Measurements from ENCODE around the gene CST7. TPM values are rescaled to one million over a fixed set of nuclear protein-coding genes. Genes with fewer than 3 reads are reported as not detected.

Gene CST7
- polyA plus RNA-seq, 1 donor from 2014 or later: not detected

- no peak for TF ChIP-seq EZH2 (IDR thresholded peaks at IDR 0.05; ENCODE audit: borderline replicate concordance, insufficient read depth, low read length, poor library complexity, severe bottlenecking)
Observed at GRCh38 chr20:24950128-24950835, 1.2 kb downstream of the CST7 start (continued).

DNA sequence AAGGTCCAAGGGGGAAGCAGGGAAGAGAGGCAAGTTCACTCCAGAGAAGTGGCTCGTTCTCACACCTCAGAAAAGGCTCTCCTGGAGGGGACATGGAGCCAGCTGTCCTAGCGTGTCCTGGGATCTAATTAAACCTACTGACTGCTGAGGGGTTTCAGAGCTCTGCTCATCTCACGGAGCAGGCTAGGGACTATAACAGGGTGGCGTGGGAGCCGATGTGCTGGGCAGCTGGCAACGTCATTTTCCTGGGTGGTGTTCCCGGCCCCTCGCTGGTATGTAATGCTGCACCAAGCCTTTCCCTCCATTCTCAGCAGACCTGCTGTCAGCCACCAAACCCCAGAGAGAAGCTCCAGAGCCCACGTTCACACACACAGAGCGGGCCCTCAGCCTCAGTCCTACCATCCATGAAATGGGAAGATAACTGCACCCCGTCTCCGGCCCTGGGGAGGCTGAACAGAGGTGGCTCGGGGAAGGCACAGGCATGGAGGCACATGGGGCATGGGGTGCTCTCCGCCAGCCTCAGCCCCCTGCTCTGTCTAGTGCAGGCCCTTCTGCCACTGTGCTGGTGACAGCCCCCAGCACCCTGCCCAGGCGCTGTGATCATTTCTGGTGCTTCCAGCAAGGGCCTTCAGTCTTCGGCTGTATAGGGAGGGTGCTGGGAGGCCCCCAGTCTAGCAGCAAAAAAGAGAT lies 1.9 kb downstream of the CST7 start:
- H3K79me2 ChIP-seq (replicated peaks; ENCODE audit: insufficient read depth, low read length): no peaks in the 10 kb centered on the region
- H3K9ac ChIP-seq (ENCODE audit: low read length): no peak overlapping the region
- no peaks in the 10 kb centered on the region for H3K27me3 ChIP-seq (ENCODE audit: insufficient read depth, low read depth, low read length)
- TF ChIP-seq SMC3 (conservative IDR thresholded peaks at IDR 0.05; ENCODE audit: poor library complexity) (no peak), EZH2 (IDR thresholded peaks at IDR 0.05; ENCODE audit: borderline replicate concordance, insufficient read depth, low read length, poor library complexity, severe bottlenecking) (no peak), REST (IDR thresholded peaks at IDR 0.05; ENCODE audit: borderline replicate concordance) (no peak), MXI1 (conservative IDR thresholded peaks at IDR 0.05; ENCODE audit: poor library complexity, severe bottlenecking) (no peak), POLR2AphosphoS5 (IDR thresholded peaks at IDR 0.05) (no peak), RAD21 (conservative IDR thresholded peaks at IDR 0.05) (no peak), EP300 (conservative IDR thresholded peaks at IDR 0.05; ENCODE audit: poor library complexity, severe bottlenecking) (no peak), TAF1 (IDR thresholded peaks at IDR 0.05; ENCODE audit: low read depth) (no peak)
- TF ChIP-seq, protein P1, sequence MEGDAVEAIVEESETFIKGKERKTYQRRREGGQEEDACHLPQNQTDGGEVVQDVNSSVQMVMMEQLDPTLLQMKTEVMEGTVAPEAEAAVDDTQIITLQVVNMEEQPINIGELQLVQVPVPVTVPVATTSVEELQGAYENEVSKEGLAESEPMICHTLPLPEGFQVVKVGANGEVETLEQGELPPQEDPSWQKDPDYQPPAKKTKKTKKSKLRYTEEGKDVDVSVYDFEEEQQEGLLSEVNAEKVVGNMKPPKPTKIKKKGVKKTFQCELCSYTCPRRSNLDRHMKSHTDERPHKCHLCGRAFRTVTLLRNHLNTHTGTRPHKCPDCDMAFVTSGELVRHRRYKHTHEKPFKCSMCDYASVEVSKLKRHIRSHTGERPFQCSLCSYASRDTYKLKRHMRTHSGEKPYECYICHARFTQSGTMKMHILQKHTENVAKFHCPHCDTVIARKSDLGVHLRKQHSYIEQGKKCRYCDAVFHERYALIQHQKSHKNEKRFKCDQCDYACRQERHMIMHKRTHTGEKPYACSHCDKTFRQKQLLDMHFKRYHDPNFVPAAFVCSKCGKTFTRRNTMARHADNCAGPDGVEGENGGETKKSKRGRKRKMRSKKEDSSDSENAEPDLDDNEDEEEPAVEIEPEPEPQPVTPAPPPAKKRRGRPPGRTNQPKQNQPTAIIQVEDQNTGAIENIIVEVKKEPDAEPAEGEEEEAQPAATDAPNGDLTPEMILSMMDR (IDR thresholded peaks at IDR 0.05; ENCODE audit: poor library complexity, severe bottlenecking): no peak
- no peak overlapping the region for H3K4me2 ChIP-seq (ENCODE audit: low read length)
- H3K27ac ChIP-seq (ENCODE audit: low read length): no peak overlapping the region
- H3K4me3 ChIP-seq (ENCODE audit: low read length): no peak overlapping the region
- H3K9me3 ChIP-seq (ENCODE audit: low read length): no peaks in the 10 kb centered on the region
- no peak overlapping the region for H2AFZ ChIP-seq (ENCODE audit: low read depth, low read length)
- H4K20me1 ChIP-seq (ENCODE audit: insufficient read depth): no peaks in the 10 kb centered on the region
- no peaks in the 10 kb centered on the region for H3K9me2 ChIP-seq (ENCODE audit: insufficient read depth, low read length)
- no peaks in the 10 kb centered on the region for H3F3A ChIP-seq (ENCODE audit: insufficient read depth, low read length, poor library complexity, severe bottlenecking)
- no peaks in the 10 kb centered on the region for H3K36me3 ChIP-seq (ENCODE audit: insufficient read depth, low read length)

DNA sequence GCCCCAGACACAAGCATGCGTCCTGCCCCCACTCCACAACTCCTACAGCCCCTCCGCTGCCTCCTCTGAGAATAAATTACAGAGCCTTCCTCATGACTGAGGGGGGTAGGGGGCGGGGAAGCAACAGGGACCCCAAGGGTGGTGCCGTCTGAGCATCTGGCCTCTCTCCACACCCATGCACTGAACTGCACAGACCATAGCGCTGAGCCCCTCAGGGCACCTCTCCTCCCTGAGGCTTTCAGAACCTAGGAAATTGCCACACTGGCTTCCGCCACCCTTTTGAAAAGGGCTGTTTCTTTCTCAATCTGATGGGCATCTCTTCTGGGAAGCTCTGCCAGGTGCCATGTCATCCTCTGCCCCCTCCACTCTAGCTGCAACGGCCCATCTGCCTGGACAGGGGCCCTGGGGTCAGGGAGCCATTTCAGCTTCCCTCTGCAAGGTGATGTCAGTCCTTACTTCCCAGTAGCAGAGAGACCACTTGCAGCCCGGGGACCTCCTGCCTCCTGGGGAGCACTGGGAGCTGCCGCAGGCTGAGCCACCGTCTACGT lies 2.5 kb downstream of the CST7 start:
- Histone ChIP-seq H2AFZ (ENCODE audit: low read depth, low read length) (no peak overlapping the region), H3K27me3 (ENCODE audit: insufficient read depth, low read depth, low read length) (no peaks in the 10 kb centered on the region), H3K36me3 (ENCODE audit: insufficient read depth, low read length) (no peaks in the 10 kb centered on the region), H3K4me3 (ENCODE audit: low read length) (no peak overlapping the region), H3K27ac (ENCODE audit: low read length) (no peak overlapping the region), H3K4me2 (ENCODE audit: low read length) (no peak overlapping the region), H4K20me1 (ENCODE audit: insufficient read depth) (no peaks in the 10 kb centered on the region), H3K9me2 (ENCODE audit: insufficient read depth, low read length) (no peaks in the 10 kb centered on the region), H3K9ac (ENCODE audit: low read length) (no peak overlapping the region), H3F3A (ENCODE audit: insufficient read depth, low read length, poor library complexity, severe bottlenecking) (no peaks in the 10 kb centered on the region), H3K79me2 (replicated peaks; ENCODE audit: insufficient read depth, low read length) (no peaks in the 10 kb centered on the region), H3K9me3 (ENCODE audit: low read length) (no peaks in the 10 kb centered on the region)
- TF ChIP-seq SMC3 (conservative IDR thresholded peaks at IDR 0.05; ENCODE audit: poor library complexity) (no peak), RAD21 (conservative IDR thresholded peaks at IDR 0.05) (no peak), TAF1 (IDR thresholded peaks at IDR 0.05; ENCODE audit: low read depth) (no peak), EZH2 (IDR thresholded peaks at IDR 0.05; ENCODE audit: borderline replicate concordance, insufficient read depth, low read length, poor library complexity, severe bottlenecking) (no peak), MXI1 (conservative IDR thresholded peaks at IDR 0.05; ENCODE audit: poor library complexity, severe bottlenecking) (no peak), POLR2AphosphoS5 (IDR thresholded peaks at IDR 0.05) (no peak)
